ENCODE results near the gene FADD.
"Not testable (repeated sequence)": the region's sequence is repeated elsewhere in the genome, so short reads cannot be mapped to it uniquely, and the experiment has no call there.

The FADD gene

GRCh38 chr11:70183032-70183431 lies 20.1 kb upstream of the FADD start:
- no peak for DNase-seq

- DNase-seq: no peak
Measured at GRCh38 chr11:70183483-70184176, 19.5 kb upstream of the FADD start.

GRCh38 chr11:70184396-70184795 lies 18.7 kb upstream of the FADD start:
- DNase-seq: no peak

- DNase-seq: no peak
Measured at GRCh38 chr11:70185348-70186055, 17.6 kb upstream of the FADD start.

- DNase-seq: no peak
Measured at GRCh38 chr11:70186420-70186819, 16.7 kb upstream of the FADD start.

GRCh38 chr11:70186936-70187335 lies 16.2 kb upstream of the FADD start:
- no peak for DNase-seq

- no peak for DNase-seq
Measured at GRCh38 chr11:70187771-70188170, 15.3 kb upstream of the FADD start.

- no peak for DNase-seq
Measured at GRCh38 chr11:70189622-70190021, 13.5 kb upstream of the FADD start.

GRCh38 chr11:70191495-70192140 lies 11.5 kb upstream of the FADD start:
- DNase-seq: peak; percentile 84

- no peak for DNase-seq
Measured at GRCh38 chr11:70192666-70193410, 10.3 kb upstream of the FADD start.

- DNase-seq: peak; percentile 59
Measured at GRCh38 chr11:70193411-70194292, 9.4 kb upstream of the FADD start.

GRCh38 chr11:70194792-70195791 lies 8.0 kb upstream of the FADD start:
- no peak for DNase-seq

GRCh38 chr11:70200212-70200844 lies 2.8 kb upstream of the FADD start:
- DNase-seq: no peak

GRCh38 chr11:70201047-70201446 lies 2.0 kb upstream of the FADD start:
- DNase-seq: not testable (repeated sequence)

GRCh38 chr11:70201882-70202861 lies 924 bp upstream of the FADD start:
- no peak for DNase-seq

- peak; percentile 94 for DNase-seq
Measured at GRCh38 chr11:70203751-70204465, 812 bp downstream of the FADD start.

- DNase-seq: no peak
Measured at GRCh38 chr11:70204466-70204799, 1.3 kb downstream of the FADD start.

GRCh38 chr11:70205049-70205725 lies 2.1 kb downstream of the FADD start:
- DNase-seq: no peak

Data from RPMI8226 (cell line).